IPS DF 6.9 (cell line): ENCODE measurements around the gene PTER.

Experiments used
- DNase-seq: peaks from one replicate; pipeline ENCODE4 v3.0.0-alpha.2; 2013; ENCODE audit warnings: low read depth, low spot score
- H3K27ac ChIP-seq: one replicate; pipeline ENCODE4 v1.5.1; 2013; ENCODE audit warnings: low read length, control low read depth
- H3K27me3 ChIP-seq: 2 replicates; pipeline ENCODE4 v1.6.1; 2013; ENCODE audit warnings: mild to moderate bottlenecking, low read length; ENCODE audit not compliant: control insufficient read depth, insufficient read depth
- H3K36me3 ChIP-seq: 2 replicates; pipeline ENCODE4 v1.6.1; 2013; ENCODE audit warnings: low read length; ENCODE audit not compliant: control insufficient read depth, insufficient read depth
- H3K4me1 ChIP-seq: 2 replicates; pipeline ENCODE4 v1.6.1; 2013; ENCODE audit warnings: low read length; ENCODE audit not compliant: control insufficient read depth, insufficient read depth
- H3K4me3 ChIP-seq: 2 replicates; pipeline ENCODE4 v1.5.1; 2013; ENCODE audit warnings: mild to moderate bottlenecking, low read length
- H3K9me3 ChIP-seq: 2 replicates; pipeline ENCODE4 v1.6.1; 2013; ENCODE audit warnings: low read length, inconsistent platforms; ENCODE audit not compliant: control insufficient read depth, insufficient read depth
- WGBS: extraction: QIAGEN DNeasy Blood & Tissue Kit; methylation state at CpG from one replicate; pipeline ENCODE4 v1.1.7; 2013; ENCODE audit warnings: mixed read lengths, missing lambda C conversion rate; ENCODE audit not compliant: insufficient read length, insufficient coverage; 5-methylcytosine and 5-hydroxymethylcytosine counted together

The PTER gene

GRCh38 chr10:16536155-16536554, 99.3 kb downstream of the PTER start:
- WGBS = no CpG with 5 or more reads among the region's 5 CpGs
- no peak overlapping the region for H3K4me3 ChIP-seq
- no peak for DNase-seq
- no peaks in the 10 kb centered on the region for H3K9me3 ChIP-seq
- H3K27ac ChIP-seq = no peak overlapping the region
- H3K36me3 ChIP-seq = no peaks in the 10 kb centered on the region
- no peaks in the 10 kb centered on the region for H3K4me1 ChIP-seq
- H3K27me3 ChIP-seq = no peaks in the 10 kb centered on the region

- H3K27ac ChIP-seq = no peak overlapping the region
- H3K27me3 ChIP-seq = no peaks in the 10 kb centered on the region
- WGBS = no CpG with 5 or more reads among the region's 3 CpGs
- H3K9me3 ChIP-seq = no peaks in the 10 kb centered on the region
- DNase-seq = no peak
- H3K4me1 ChIP-seq = no peaks in the 10 kb centered on the region
- H3K4me3 ChIP-seq = no peak overlapping the region
- no peaks in the 10 kb centered on the region for H3K36me3 ChIP-seq
Measured at GRCh38 chr10:16544099-16544498, 107.3 kb downstream of the PTER start.

GRCh38 chr10:16544591-16544990, 107.8 kb downstream of the PTER start:
- no peak overlapping the region for H3K4me3 ChIP-seq
- no peaks in the 10 kb centered on the region for H3K4me1 ChIP-seq
- no peaks in the 10 kb centered on the region for H3K36me3 ChIP-seq
- DNase-seq = no peak
- H3K27me3 ChIP-seq = no peaks in the 10 kb centered on the region
- no peak overlapping the region for H3K27ac ChIP-seq
- H3K9me3 ChIP-seq = no peaks in the 10 kb centered on the region
- no CpG with 5 or more reads among the region's 4 CpGs for WGBS

GRCh38 chr10:16545116-16545736, 108.4 kb downstream of the PTER start:
- Histone ChIP-seq H3K4me3 (no peak overlapping the region), H3K4me1 (no peaks in the 10 kb centered on the region), H3K36me3 (no peaks in the 10 kb centered on the region), H3K9me3 (no peaks in the 10 kb centered on the region), H3K27ac (no peak overlapping the region), H3K27me3 (no peaks in the 10 kb centered on the region)
- no peak for DNase-seq
- no CpG with 5 or more reads among the region's 7 CpGs for WGBS

- no CpG with 5 or more reads among the region's 4 CpGs for WGBS
- Histone ChIP-seq H3K36me3 (no peaks in the 10 kb centered on the region), H3K27ac (no peak overlapping the region), H3K4me1 (no peaks in the 10 kb centered on the region), H3K4me3 (no peak overlapping the region), H3K27me3 (no peaks in the 10 kb centered on the region), H3K9me3 (no peaks in the 10 kb centered on the region)
- DNase-seq = no peak
Measured at GRCh38 chr10:16547973-16548372, 111.2 kb downstream of the PTER start.

- no peak for DNase-seq
- Histone ChIP-seq H3K27ac (no peak overlapping the region), H3K9me3 (no peaks in the 10 kb centered on the region), H3K4me1 (no peaks in the 10 kb centered on the region), H3K36me3 (no peaks in the 10 kb centered on the region), H3K27me3 (no peaks in the 10 kb centered on the region), H3K4me3 (no peak overlapping the region)
- WGBS = no CpG with 5 or more reads among the region's 5 CpGs
Measured at GRCh38 chr10:16559236-16559773, 122.5 kb downstream of the PTER start.

- H3K36me3 ChIP-seq = no peaks in the 10 kb centered on the region
- no peaks in the 10 kb centered on the region for H3K27me3 ChIP-seq
- H3K9me3 ChIP-seq = no peaks in the 10 kb centered on the region
- no CpG with 5 or more reads among the region's 6 CpGs for WGBS
- no peak overlapping the region for H3K27ac ChIP-seq
- no peak overlapping the region for H3K4me3 ChIP-seq
- no peaks in the 10 kb centered on the region for H3K4me1 ChIP-seq
- DNase-seq = no peak
Measured at GRCh38 chr10:16562891-16563290, 126.1 kb downstream of the PTER start.
